GM18873 (cell line): ENCODE measurements around the gene VPS35L.
A peak's percentile ranks its signal among the peaks of the same experiment; 100 is the strongest.
"Not testable (repeated sequence)": the region's sequence is repeated elsewhere in the genome, so short reads cannot be mapped to it uniquely, and the experiment has no call there.

ENCODE experiments used
- ATAC-seq: cut with Tn5 transposase; IDR thresholded peaks from one replicate; pipeline ENCODE4 v1.9.1; 2021; ENCODE audit warnings: mild to moderate bottlenecking, moderate library complexity, moderate number of reproducible peaks; ENCODE audit not compliant: unreplicated experiment, low FRiP score

VPS35L gene

GRCh38 chr16:19709381-19710136 is 154.1 kb downstream of the VPS35L start:
- ATAC-seq, result no peak

- no peak for ATAC-seq
Observed at GRCh38 chr16:19710191-19710908, 154.8 kb downstream of the VPS35L start.

GRCh38 chr16:19710991-19711545 is 155.6 kb downstream of the VPS35L start:
- no peak for ATAC-seq

- no peak for ATAC-seq
Observed at GRCh38 chr16:19711643-19712042, 156.1 kb downstream of the VPS35L start.

- no peak for ATAC-seq
Observed at GRCh38 chr16:19712418-19713058, 157.0 kb downstream of the VPS35L start.

GRCh38 chr16:19713697-19714096 is 158.2 kb downstream of the VPS35L start:
- ATAC-seq, result no peak

GRCh38 chr16:19715566-19715965 is 160.1 kb downstream of the VPS35L start:
- ATAC-seq, result no peak

GRCh38 chr16:19716183-19716582 is 160.7 kb downstream of the VPS35L start:
- ATAC-seq, result no peak

GRCh38 chr16:19716728-19717127 is 161.2 kb downstream of the VPS35L start:
- not testable (repeated sequence) for ATAC-seq

GRCh38 chr16:19717314-19717713 is 161.8 kb downstream of the VPS35L start:
- no peak for ATAC-seq

- ATAC-seq, result peak; percentile 74
Observed at GRCh38 chr16:19717741-19718623, 162.5 kb downstream of the VPS35L start, which contains the start of the genes IQCK and KNOP1. TSS of gene IQCK (plus strand) at chr16:19718271. CDS start at chr16:19718307, 36 bp downstream. TSS of gene KNOP1 (minus strand) at chr16:19718227. CDS start at chr16:19715035, 3,192 bp downstream.

GRCh38 chr16:19718624-19718965 is 163.1 kb downstream of the VPS35L start:
- ATAC-seq, result no peak

GRCh38 chr16:19722269-19722952 is 166.9 kb downstream of the VPS35L start:
- ATAC-seq, result no peak

- no peak for ATAC-seq
Observed at GRCh38 chr16:19722981-19723380, 167.5 kb downstream of the VPS35L start.

- no peak for ATAC-seq
Observed at GRCh38 chr16:19728636-19728965, 173.1 kb downstream of the VPS35L start.

- no peak for ATAC-seq
Observed at GRCh38 chr16:19733551-19733950, 178.0 kb downstream of the VPS35L start.

- ATAC-seq, result no peak
Observed at GRCh38 chr16:19735074-19735867, 179.8 kb downstream of the VPS35L start.

GRCh38 chr16:19737306-19738038 is 182.0 kb downstream of the VPS35L start:
- ATAC-seq, result no peak
